ENCODE data around the gene SYT14.
A peak's percentile ranks its signal among the peaks of the same experiment; 100 is the strongest.
"Not testable (repeated sequence)": the region's sequence is repeated elsewhere in the genome, so short reads cannot be mapped to it uniquely, and the experiment has no call there.

The SYT14 gene

GRCh38 chr1:210124736-210125135 is 186.7 kb downstream of the SYT14 start:
- no peak for DNase-seq

GRCh38 chr1:210125143-210125542 is 187.1 kb downstream of the SYT14 start:
- no peak for DNase-seq

- DNase-seq, result no peak
Observed at GRCh38 chr1:210129092-210129491, 191.1 kb downstream of the SYT14 start.

DNA sequence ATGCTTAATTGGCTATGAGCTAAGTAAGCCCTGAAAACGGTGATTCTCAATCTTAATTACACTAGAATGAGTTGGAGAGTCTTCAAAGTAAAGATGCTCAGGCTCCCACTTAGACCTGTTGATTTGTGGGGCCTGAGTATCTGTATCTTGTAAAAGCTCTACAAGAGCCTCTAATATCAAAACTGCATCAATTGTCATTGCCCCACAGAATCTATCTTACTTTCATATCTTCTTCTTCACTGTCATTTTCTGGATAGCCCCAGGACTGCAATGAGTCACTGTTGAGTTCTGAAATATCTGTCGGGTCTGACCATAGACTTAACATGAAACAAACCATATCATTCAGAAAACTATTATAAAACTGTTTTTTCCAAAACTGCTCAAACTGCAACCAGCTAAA is 191.7 kb downstream of the SYT14 start:
- no peak for DNase-seq

DNA sequence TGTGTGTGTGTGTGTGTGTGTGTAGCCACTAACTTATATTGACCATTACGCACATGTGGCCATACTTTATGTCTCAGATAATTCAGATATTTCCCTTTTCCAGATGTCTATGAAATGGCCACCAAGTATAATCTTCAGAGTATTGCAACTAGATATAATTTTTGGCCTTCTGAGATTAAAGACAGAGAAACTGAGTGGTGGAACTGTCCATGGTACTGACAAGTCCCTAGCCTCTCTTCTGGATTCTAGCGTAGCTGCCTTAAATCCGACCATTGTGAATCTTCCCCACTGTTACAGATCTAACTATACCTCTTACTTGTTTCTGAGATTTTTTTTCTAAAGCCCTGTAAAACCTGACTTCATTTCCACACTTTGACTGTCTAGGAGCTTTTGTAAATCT is 194.6 kb downstream of the SYT14 start:
- DNase-seq, result no peak

GRCh38 chr1:210143465-210144062 is 205.5 kb downstream of the SYT14 start:
- DNase-seq, result peak; percentile 76

DNA sequence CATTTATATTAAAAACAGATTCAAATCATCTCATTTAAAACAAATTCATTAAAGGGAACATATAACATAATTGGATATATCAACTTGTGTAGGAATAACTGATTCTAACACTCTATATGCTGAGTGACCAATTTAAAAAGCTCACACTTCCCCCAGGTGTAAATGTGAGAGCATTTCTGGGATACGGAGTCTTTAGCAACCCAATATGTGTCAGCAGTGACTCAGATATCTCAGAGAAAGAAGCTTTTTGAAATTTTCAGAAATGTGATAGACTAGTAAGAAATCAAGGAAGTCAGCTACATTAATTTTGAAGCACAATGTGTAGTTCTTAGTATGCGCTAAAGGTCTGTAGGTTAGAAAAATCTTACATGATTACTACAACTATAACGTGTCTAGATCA is 206.7 kb downstream of the SYT14 start:
- no peak for DNase-seq

DNA sequence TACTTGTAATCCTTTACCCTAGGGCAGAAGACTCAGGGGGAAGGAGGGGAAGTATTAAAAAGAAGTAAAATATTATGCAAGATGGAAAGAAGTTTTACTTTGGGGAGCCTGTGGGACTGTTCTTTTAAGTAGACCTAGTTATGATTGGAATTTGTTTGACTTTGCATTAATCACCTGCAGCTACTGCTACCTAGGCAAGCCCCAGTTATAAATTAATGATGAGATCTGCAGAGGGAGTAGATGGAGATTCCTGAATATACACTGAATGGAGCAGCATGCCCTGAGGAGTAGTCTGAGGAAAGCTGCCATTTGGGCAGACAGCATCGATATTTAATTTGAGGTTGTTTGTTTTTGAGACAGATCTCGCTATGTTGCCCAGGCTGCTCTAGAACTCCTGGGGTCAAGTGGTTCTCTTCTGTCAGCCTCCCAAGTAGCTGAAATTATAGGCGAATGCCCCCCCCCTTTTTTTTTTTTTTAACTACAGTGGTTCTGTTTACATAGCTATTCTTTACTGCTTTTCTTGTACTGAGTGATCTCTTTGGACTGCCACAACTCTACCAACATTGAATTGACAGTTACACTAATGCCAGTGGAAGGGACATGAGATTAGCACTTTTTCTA is 213.1 kb downstream of the SYT14 start:
- no peak for DNase-seq

DNA sequence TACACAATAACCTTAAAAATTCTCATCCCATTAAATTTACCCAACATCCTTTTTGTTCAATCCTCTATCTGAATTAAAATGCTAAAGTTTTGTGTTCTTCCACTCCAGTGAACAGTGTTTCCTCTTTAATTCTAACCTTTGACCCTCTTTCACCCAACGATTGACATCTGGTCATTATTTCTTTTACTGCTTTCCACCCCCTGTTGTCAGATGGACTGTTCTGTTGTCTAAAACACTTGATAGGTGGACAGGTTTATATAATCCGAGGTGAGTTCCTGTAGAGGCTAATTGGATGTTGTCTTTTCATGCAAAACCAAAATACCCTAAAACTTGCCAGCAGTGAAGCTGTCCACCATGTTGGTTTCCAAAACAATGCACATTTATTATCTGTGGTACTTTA is 221.2 kb downstream of the SYT14 start:
- DNase-seq, result no peak

DNA sequence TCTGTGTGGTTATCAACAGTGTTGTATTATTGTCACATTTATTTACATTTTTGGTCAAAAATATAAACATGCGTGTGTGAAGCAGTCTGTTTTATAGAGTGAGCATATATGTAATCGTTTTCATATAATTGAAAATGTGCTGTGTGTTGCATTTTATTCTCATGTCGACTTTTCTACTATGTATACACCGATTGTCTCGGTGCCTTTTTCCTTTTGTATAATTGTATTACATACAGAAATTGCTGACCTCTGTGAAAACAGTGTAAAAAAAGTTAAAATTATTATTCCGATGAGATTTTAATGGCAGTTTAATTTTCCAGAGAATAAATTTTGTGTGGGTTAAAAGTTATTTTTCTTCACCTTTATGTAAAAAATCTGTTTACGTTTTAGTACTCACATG is 232.2 kb downstream of the SYT14 start:
- no peak for DNase-seq

- DNase-seq, result no peak
Observed at GRCh38 chr1:210174133-210174532, 236.1 kb downstream of the SYT14 start.

DNA sequence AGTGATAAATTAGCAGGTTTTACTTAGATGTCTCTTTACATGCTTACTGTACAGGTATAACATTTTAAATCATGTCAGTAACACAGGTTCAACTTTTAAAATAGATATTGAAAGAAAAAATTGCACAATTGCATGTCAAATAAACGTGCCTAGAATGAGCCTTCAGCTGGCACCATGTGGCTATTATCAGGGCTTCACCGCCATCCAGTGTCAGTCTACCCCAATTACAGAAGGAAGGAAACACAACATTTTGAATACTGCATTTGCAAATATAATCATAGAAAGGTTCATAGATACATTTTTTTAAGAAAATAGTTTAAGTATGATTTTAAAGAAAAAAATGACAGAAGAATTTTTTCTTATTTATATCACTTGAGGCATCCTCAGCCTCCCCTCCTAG is 247.0 kb downstream of the SYT14 start:
- no peak for DNase-seq

DNA sequence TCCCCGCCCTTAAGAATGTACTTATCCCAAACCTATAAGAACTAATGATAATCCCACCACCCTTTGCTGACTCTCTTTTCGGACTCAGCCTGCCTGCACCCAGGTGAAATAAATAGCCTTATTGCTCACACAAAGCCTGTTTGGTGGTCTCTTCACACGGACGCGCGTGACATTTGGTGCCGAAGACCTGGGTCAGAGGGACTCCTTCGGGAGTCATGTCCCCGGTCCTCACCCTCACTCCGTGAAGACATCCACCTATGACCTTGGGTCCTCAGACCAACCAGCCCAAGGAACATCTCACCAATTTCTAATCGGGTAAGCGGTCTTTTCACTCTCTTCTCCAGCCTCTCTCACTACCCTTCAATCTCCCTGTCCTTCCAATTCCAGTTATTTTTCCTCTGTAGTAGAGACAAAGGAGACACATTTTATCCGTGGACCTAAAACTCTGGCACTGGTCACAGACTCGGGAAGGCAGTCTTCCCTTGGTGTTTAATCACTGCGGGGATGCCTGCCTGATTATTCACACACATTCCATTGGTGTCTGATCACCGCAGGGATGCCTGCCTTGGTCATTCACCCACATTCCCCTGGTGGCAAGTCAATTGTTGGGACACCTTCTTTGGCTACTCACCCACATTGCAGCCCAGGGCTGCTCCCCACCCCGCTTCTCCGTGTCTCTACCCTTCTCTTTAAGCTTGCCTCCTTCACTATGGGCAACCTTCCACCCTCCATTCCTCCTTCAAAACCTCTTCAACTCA is 250.0 kb downstream of the SYT14 start:
- DNase-seq, result not testable (repeated sequence)

DNA sequence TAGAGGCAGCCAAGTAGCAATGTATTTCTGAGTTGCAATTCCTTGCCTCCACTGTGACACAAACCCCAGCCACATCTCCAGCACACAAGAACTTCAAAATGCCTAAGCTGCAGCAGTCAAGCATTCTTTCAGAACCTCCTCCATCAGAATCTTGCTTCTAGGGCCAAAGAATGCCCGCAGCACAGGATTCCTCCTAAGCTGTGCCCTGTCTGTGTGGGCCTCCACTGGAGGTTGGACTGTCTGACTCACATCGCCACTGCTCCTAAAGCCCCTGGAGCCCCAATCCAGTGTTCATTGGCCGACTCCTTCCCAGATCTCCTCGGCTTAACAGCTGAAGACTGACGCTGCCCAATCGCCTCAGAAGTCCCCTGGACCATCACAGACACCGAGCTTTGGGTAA is 251.4 kb downstream of the SYT14 start:
- DNase-seq, result no peak

DNA sequence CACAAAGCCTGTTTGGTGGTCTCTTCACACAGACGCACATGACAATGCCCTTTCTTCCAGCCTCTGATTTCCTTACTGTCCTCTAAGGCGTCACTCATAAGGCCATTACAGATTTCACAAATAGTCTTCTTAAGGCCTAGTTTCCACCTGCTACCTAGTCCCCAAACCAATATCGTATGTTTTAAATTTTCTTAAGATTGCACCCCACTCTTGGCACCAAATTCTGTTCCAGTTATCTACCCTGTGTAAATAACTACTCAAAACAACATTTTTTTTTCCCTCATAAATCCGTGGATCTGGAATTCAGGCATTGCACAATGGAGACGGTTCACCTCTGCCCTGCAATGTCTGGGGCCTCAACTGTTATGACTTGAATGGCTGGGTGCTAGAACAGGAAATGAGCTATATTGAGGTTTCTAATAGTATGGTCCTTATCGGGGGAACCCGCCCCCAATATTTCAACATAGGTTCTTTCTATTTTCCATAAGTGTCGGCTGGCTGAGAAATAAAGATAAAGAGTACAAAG is 257.7 kb downstream of the SYT14 start:
- DNase-seq, result no peak

GRCh38 chr1:210196266-210196665 is 258.2 kb downstream of the SYT14 start:
- not testable (repeated sequence) for DNase-seq

- DNase-seq, result no peak
Observed at GRCh38 chr1:210198840-210199239, 260.8 kb downstream of the SYT14 start.

DNA sequence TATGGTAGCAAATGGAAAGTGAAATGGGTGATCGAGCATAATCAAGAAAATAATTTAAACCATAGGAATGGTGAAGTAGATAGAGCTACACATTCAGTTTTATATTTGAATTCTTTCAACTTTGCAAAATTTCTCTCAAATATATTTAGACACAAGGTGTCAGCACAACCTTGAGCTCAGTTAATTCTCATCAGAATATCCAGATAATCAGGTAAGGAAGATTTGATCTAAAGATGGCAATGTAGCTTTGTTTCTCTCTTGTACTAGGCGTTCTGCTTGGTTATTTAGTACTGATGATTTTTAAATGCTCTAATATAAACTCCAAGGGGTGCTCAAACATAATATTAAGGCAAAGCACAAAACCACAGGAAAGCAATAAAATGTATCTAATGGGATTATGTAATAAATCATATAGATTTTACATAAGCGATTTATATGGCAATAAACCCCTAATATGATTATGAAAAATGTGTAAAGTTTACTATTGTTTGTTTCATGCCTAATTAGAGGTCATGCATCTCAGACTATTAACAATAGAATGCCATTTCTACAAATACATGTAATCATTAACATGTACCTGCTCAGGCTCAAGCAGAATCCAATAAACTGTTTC is 262.2 kb downstream of the SYT14 start:
- no peak for DNase-seq

DNA sequence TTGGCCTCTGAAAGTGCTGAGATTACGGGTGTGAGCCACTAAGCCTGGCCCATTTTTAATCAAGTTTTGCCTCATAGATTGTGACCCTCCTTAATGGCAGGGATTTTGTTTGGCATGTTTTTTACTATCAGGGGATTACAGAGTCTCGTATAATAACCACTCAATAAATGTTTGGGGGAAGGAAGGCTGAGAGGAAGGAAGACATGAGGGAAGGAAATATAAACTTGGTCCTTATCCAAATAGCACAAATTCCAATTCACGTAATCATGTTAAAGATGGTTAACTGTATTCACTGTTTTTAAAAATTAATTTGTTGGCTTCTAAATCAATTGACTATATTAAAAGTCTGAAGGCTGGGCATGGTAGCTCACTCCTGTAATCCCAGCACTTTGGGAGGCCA is 263.7 kb downstream of the SYT14 start:
- no peak for DNase-seq

GRCh38 chr1:210207597-210208450 is 269.8 kb downstream of the SYT14 start:
- DNase-seq, result no peak

DNA sequence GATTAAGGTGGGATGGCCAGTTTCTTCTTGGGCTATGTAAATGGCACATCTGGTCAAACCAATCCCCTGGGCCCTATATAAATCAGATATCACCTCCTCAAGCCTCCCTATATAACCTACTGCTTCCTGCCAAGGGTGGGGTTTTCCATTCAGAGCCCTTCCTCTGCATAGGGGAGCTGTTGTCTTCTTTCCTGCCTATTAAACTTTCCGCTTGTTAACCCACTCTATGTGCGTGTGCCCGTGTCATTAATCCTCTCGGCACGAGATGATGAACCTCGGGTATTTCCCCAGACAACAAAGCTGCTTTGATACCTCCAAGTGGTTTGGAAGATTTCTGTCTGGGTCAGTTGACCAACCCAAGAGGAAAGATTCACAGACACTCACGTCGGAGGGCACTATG is 275.3 kb downstream of the SYT14 start:
- no peak for DNase-seq

DNA sequence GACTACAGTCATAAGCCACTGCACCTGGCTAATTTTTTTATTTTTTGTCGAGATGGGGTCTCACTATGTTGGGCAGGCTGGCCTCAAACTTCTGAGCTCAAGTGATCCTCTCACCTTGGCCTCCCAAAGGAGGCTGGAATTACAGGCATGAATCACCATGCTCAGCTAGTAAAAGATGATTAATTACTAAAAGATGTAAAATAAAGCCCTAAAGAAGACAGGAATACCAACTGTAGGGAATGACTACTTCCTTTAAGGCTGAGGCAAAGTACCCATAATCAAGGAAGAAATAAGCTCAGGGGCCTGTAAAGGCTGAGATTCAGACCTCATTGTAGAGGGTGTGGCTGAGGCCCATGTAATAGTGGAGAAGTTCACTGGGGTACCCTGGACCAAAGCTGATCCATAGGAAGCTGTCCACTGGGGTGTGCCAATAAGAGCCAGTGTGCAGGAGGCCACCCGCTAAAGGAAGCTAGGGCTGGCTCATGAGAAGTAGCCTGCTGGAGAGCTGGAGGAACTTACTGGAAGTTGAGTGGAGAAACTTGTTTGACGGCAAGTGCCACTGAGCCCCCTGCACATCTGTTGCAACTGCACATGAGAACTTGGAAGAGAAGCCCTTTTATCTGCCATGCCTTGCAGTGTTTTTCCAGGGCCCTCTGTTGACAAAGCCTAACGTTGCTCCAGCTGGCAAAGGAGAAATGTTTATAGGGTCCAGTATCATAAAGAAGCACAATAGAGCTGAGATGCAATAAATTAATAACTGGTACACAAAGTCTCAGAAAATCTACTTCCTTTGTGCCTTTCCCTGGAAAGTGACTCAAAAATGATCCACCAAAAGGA is 276.8 kb downstream of the SYT14 start:
- DNase-seq, result no peak
